H4 (cell line): ENCODE results near the gene PRM3. TPM values are rescaled to one million over a fixed set of nuclear protein-coding genes. Genes with fewer than 3 reads are reported as not detected.

Experiments used
- DNase-seq: peaks from one replicate; pipeline ENCODE4 v3.0.0-alpha.2; 2015; ENCODE audit warnings: low spot score
- total RNA-seq: library from RNA; depleted of rRNA; stranded (reverse); fragments of >200 nt; shearing (Covaris generic); gene quantifications from 2 replicates; pipeline ENCODE4 v1.2.3, GENCODE V29; 2014

Gene PRM3
- total RNA-seq, 1 experiment from 2014 or later, result not detected

- no peak for DNase-seq
Observed at GRCh38 chr16:11280616-11281522, 7.4 kb upstream of the PRM3 start, which contains the start of gene PRM1. Gene PRM1, minus strand, starts transcription at chr16:11281330. Its CDS starts 92 bp downstream, at chr16:11281238.

- DNase-seq, result no peak
Observed at GRCh38 chr16:11278681-11279628, 5.5 kb upstream of the PRM3 start.

GRCh38 chr16:11277607-11278337, 4.3 kb upstream of the PRM3 start:
- DNase-seq, result no peak

- no peak for DNase-seq
Observed at GRCh38 chr16:11276896-11277593, 3.6 kb upstream of the PRM3 start.

GRCh38 chr16:11276143-11276895, 2.9 kb upstream of the PRM3 start, which contains the start of gene PRM2:
Gene PRM2, minus strand, starts transcription at chr16:11276480. Its CDS starts 110 bp downstream, at chr16:11276370.
- DNase-seq, result no peak

GRCh38 chr16:11274964-11275363, 1.5 kb upstream of the PRM3 start:
- DNase-seq, result no peak

GRCh38 chr16:11273721-11274324, 394 bp upstream of the PRM3 start:
- no peak for DNase-seq

GRCh38 chr16:11272484-11272883, 945 bp downstream of the PRM3 start:
- DNase-seq, result no peak

GRCh38 chr16:11271610-11272009, 1.8 kb downstream of the PRM3 start:
- DNase-seq, result no peak

- DNase-seq, result no peak
Observed at GRCh38 chr16:11270602-11271162, 2.7 kb downstream of the PRM3 start.

- DNase-seq, result no peak
Observed at GRCh38 chr16:11268921-11269375, 4.5 kb downstream of the PRM3 start, which contains the start of gene TNP2. Gene TNP2, minus strand, starts transcription at chr16:11269325. Its CDS starts 63 bp downstream, at chr16:11269262.

- no peak for DNase-seq
Observed at GRCh38 chr16:11265124-11265523, 8.3 kb downstream of the PRM3 start.

- no peak for DNase-seq
Observed at GRCh38 chr16:11264155-11264832, 9.1 kb downstream of the PRM3 start.

- DNase-seq, result no peak
Observed at GRCh38 chr16:11263737-11264136, 9.7 kb downstream of the PRM3 start.

GRCh38 chr16:11262915-11263314, 10.5 kb downstream of the PRM3 start:
- DNase-seq, result no peak

- no peak for DNase-seq
Observed at GRCh38 chr16:11260596-11260966, 12.8 kb downstream of the PRM3 start.

GRCh38 chr16:11259655-11260595, 13.5 kb downstream of the PRM3 start:
- no peak for DNase-seq
